Testis (tissue), 2 donors: ENCODE data around the gene PPP6R3.

Source experiments
- CTCF ChIP-seq, 3 experiments: fragments of 450-650 bp in 2 of 3; fragments of 200-600 bp in 1 of 3; sonication (generic) in 1 of 3; IDR thresholded peaks; one replicate each; pipeline ENCODE4 v1.5.1; 2016 to 2019; ENCODE audit warnings: antibody characterized with exemption in 3 of 3, mild to moderate bottlenecking in 2 of 3, moderate library complexity in 1 of 3
- POLR2A ChIP-seq: fragments of 450-650 bp; IDR thresholded peaks from one replicate; pipeline ENCODE4 v1.6.1; 2017; ENCODE audit warnings: antibody characterized with exemption, mild to moderate bottlenecking, moderate library complexity

- TF ChIP-seq POLR2A (no peak), CTCF (IDR thresholded peaks at IDR 0.05) (no peak)
Measured at GRCh38 chr11:68412593-68413475, 47.7 kb upstream of the PPP6R3 start.
